H1 (cell line): ENCODE data around the gene RNASE4. TPM values are rescaled to one million over a fixed set of nuclear protein-coding genes. Genes with fewer than 3 reads are reported as not detected.

Experiments
- RXRA ChIP-seq: IDR thresholded peaks from 2 replicates; pipeline ENCODE4 v1.6.1; 2011; ENCODE audit warnings: low read depth, mild to moderate bottlenecking, low read length, moderate library complexity; ENCODE audit not compliant: insufficient read depth
- SIRT6 ChIP-seq: IDR thresholded peaks from one replicate; pipeline ENCODE4 v1.7.1; 2012; ENCODE audit warnings: low read length, inconsistent platforms
- SP1 ChIP-seq: IDR thresholded peaks from 2 replicates; pipeline ENCODE4 v1.6.1; 2011; ENCODE audit warnings: low read depth, low read length
- polyA plus RNA-seq, 7 experiments: library from polyadenylated mRNA; depleted of rRNA in 3 of 7; stranded (reverse) in 5 of 7; unstranded in 2 of 7; fragments of >200 nt in 5 of 7; fragments of 200-250 nt in 2 of 7; gene quantifications; 1 replicate in 5 of 7; 2 replicates in 1 of 7; 4 replicates in 1 of 7; pipeline versions ENCODE4 v1.2.1 to v1.2.3, GENCODE V29; 2011 to 2013; ENCODE audit warnings: missing spikeins in 2 of 7, mixed read lengths in 2 of 7
- total RNA-seq: library from RNA; stranded (reverse); fragmentation: NEBNext Ultra II Directional; extraction: Animal tissue kit (Norgen Biotek cat#: 25700); gene quantifications from 2 replicates; pipeline ENCODE4 v1.2.1, GENCODE V29; 2021
- TF ChIP-seq, protein P1 (sequence below): IDR thresholded peaks from 2 replicates; pipeline ENCODE4 v1.6.1; 2012; ENCODE audit warnings: inconsistent platforms
- TF ChIP-seq, protein P2 (sequence below), 3 experiments: IDR thresholded peaks; 1 replicate in 2 of 3; 2 replicates in 1 of 3; pipeline versions ENCODE4 v1.5.1 to v1.6.1; 2011; ENCODE audit warnings: low read length in 3 of 3, mild to moderate bottlenecking in 3 of 3, inconsistent platforms in 2 of 3, low read depth in 1 of 3, moderate library complexity in 1 of 3; ENCODE audit not compliant: insufficient read depth in 1 of 3; ENCODE audit errors: control extremely low read depth in 1 of 3

The RNASE4 gene
- total and polyA plus RNA-seq, 2 of the 8 experiments (the other 6 are each of a cell fraction or from before 2014, with no cell fraction given): 0.61 to 3.5 TPM

DNA sequence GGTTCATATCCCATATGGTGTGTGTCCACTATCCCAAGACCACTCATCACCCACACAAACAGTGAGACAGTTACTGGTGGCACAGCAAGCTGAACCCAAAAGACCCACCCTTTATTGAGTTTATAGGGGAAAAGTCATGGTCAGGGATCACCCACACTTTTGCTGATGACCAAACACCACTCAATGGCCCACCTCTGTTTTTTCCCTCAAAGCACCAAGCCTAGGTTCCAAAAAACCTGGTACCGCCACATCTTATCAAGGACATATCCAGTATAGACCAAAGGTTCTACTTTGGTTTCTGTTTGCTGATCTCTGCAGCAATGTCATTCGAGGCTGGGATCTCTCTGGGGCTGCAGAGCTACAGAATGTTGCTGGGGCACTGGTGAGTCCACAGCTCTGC is 23.2 kb upstream of the RNASE4 start (continued):
- TF ChIP-seq RXRA (no peak), SP1 (no peak), SIRT6 (no peak)
- TF ChIP-seq, protein P1, sequence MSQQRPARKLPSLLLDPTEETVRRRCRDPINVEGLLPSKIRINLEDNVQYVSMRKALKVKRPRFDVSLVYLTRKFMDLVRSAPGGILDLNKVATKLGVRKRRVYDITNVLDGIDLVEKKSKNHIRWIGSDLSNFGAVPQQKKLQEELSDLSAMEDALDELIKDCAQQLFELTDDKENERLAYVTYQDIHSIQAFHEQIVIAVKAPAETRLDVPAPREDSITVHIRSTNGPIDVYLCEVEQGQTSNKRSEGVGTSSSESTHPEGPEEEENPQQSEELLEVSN: no peak
- TF ChIP-seq, protein P2, sequence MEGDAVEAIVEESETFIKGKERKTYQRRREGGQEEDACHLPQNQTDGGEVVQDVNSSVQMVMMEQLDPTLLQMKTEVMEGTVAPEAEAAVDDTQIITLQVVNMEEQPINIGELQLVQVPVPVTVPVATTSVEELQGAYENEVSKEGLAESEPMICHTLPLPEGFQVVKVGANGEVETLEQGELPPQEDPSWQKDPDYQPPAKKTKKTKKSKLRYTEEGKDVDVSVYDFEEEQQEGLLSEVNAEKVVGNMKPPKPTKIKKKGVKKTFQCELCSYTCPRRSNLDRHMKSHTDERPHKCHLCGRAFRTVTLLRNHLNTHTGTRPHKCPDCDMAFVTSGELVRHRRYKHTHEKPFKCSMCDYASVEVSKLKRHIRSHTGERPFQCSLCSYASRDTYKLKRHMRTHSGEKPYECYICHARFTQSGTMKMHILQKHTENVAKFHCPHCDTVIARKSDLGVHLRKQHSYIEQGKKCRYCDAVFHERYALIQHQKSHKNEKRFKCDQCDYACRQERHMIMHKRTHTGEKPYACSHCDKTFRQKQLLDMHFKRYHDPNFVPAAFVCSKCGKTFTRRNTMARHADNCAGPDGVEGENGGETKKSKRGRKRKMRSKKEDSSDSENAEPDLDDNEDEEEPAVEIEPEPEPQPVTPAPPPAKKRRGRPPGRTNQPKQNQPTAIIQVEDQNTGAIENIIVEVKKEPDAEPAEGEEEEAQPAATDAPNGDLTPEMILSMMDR (IDR thresholded peaks at IDR 0.05; ENCODE audit: control extremely low read depth in 1 of 3, insufficient read depth in 1 of 3, low read depth in 1 of 3, low read length in 3 of 3): no peak
- TF ChIP-seq, all 59 proteins: peak for 0
